HepG2 (cell line): ENCODE results near the gene EGFLAM.

Experiments used
- CTCF ChIP-seq: sonication (generic); formaldehyde crosslinking; IDR thresholded peaks from 2 replicates; pipeline ENCODE4 v1.5.0; 2020; ENCODE audit warnings: mild to moderate bottlenecking, missing genetic modification reagents, moderate library complexity
- ELF4 ChIP-seq: sonication (generic); formaldehyde crosslinking; IDR thresholded peaks from 2 replicates; pipeline ENCODE4 v1.5.0; 2020; ENCODE audit warnings: missing genetic modification reagents, mild to moderate bottlenecking, moderate library complexity, borderline replicate concordance
- GTF2F1 ChIP-seq: fragments of 150-350 bp; IDR thresholded peaks from 2 replicates; pipeline ENCODE4 v1.6.1; 2014; ENCODE audit warnings: low read length
- POLR2A ChIP-seq, 2 experiments: IDR thresholded peaks; 2 replicates each; pipeline ENCODE4 v1.6.1; 2011; ENCODE audit warnings: low read depth in 2 of 2, low read length in 2 of 2, mild to moderate bottlenecking in 1 of 2, moderate library complexity in 1 of 2; ENCODE audit not compliant: insufficient read depth in 1 of 2
- POLR2AphosphoS2 ChIP-seq: IDR thresholded peaks from 2 replicates; pipeline ENCODE4 v1.6.1; 2011; ENCODE audit warnings: low read depth, low read length, improper control_type of control experiment
- ZZZ3 ChIP-seq: sonication (generic); formaldehyde crosslinking; IDR thresholded peaks from 2 replicates; pipeline ENCODE4 v1.4.0; 2020; ENCODE audit warnings: missing genetic modification reagents, mild to moderate bottlenecking, borderline replicate concordance
- TF ChIP-seq, protein P1 (sequence below): sonication (generic); formaldehyde crosslinking; IDR thresholded peaks from 2 replicates; pipeline ENCODE4 v1.4.0; 2020; ENCODE audit warnings: missing genetic modification reagents

GRCh38 chr5:38258042-38258318, 379 bp upstream of the EGFLAM start:
- TF ChIP-seq ELF4 (no peak), POLR2AphosphoS2 (no peak), CTCF (CRISPR knock-in tag) (no peak), POLR2A (IDR thresholded peaks at IDR 0.05; ENCODE audit: insufficient read depth in 1 of 2, low read depth in 2 of 2, low read length in 2 of 2) (no peak), ZZZ3 (CRISPR knock-in tag) (no peak), GTF2F1 (no peak)
- TF ChIP-seq, protein P1, sequence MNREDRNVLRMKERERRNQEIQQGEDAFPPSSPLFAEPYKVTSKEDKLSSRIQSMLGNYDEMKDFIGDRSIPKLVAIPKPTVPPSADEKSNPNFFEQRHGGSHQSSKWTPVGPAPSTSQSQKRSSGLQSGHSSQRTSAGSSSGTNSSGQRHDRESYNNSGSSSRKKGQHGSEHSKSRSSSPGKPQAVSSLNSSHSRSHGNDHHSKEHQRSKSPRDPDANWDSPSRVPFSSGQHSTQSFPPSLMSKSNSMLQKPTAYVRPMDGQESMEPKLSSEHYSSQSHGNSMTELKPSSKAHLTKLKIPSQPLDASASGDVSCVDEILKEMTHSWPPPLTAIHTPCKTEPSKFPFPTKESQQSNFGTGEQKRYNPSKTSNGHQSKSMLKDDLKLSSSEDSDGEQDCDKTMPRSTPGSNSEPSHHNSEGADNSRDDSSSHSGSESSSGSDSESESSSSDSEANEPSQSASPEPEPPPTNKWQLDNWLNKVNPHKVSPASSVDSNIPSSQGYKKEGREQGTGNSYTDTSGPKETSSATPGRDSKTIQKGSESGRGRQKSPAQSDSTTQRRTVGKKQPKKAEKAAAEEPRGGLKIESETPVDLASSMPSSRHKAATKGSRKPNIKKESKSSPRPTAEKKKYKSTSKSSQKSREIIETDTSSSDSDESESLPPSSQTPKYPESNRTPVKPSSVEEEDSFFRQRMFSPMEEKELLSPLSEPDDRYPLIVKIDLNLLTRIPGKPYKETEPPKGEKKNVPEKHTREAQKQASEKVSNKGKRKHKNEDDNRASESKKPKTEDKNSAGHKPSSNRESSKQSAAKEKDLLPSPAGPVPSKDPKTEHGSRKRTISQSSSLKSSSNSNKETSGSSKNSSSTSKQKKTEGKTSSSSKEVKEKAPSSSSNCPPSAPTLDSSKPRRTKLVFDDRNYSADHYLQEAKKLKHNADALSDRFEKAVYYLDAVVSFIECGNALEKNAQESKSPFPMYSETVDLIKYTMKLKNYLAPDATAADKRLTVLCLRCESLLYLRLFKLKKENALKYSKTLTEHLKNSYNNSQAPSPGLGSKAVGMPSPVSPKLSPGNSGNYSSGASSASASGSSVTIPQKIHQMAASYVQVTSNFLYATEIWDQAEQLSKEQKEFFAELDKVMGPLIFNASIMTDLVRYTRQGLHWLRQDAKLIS (CRISPR knock-in tag) = no peak
